HG02571 (cell line): Measurements from ENCODE around the gene ASXL2.

Experiments
- ATAC-seq: cut with Tn5 transposase; IDR thresholded peaks from one replicate; pipeline ENCODE4 v1.9.1; 2021; ENCODE audit warnings: mild to moderate bottlenecking, moderate library complexity; ENCODE audit not compliant: unreplicated experiment

Gene ASXL2

DNA sequence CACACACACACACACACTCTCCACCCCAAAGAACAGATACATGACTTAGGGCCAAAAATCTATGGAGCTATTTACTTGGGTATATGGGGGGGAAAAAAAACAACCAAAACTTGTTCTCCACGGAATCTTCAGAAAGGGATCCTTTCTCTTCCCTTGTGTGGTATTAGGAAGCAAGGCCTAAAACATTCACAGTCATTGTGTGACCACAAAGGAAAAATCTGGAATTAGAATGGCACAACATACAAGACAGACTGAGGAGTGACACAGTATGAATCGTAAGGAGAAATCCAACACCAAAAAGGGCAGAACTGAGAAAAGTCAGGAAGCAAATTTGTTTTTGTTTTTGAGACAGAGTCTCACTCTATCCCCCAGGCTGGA, 70.3 kb downstream of the ASXL2 start:
- no peak for ATAC-seq

DNA sequence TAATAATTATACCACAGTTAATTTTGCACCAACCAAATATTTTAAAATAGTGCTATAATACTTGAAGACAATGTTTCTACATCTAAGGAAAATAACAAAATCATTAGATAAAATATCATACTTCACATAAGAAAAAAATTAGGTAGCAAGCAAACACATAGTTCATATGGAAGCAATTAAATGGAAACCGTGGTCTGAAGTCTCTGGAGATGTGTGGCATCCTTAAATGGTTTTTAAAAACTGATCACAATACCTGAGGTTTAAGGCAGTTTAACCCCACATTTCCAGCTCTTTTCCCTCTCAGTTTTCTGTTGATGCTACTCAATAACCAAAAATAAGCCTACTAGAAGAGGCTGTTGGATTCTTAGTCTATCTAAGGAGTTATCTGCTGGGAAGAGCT, 71.3 kb downstream of the ASXL2 start:
- ATAC-seq: no peak

DNA sequence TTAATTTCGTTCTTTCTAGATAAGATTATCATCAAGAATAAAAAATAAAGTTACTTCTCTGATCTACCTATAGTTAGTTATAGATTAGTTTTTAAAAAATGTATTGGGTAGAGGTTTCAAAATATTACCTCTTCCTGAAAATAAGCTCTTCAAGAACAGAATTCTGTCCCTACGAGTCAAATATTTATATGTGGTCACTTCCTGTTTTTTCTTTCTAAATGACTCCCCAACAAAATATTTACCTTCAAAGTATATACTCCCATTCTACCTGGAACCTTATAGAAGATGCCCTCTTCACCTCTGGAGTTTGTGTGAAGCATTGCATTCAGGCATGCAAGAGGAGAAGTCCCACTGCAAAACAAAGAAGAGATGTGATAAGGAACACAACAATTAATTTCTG, 72.3 kb downstream of the ASXL2 start:
- no peak for ATAC-seq

DNA sequence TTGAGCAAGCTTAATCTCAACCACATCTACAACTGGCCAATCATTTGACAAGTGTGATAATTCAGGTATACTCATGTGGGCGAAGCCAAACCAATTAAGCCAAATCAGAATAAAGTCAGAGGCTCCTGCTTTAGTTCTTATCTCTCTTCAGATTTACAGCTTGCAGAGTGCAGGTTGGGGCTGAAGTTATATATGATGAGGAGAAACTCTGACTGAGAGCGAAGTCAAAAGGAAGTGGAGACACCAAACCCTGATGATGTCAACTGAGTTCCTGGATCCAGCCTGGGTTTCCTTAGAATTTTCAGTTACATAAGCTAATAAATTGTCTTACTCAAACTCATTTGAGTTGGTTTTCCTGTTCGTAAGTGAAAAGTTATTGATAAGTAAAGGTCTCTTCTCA, 73.9 kb downstream of the ASXL2 start:
- ATAC-seq: no peak

DNA sequence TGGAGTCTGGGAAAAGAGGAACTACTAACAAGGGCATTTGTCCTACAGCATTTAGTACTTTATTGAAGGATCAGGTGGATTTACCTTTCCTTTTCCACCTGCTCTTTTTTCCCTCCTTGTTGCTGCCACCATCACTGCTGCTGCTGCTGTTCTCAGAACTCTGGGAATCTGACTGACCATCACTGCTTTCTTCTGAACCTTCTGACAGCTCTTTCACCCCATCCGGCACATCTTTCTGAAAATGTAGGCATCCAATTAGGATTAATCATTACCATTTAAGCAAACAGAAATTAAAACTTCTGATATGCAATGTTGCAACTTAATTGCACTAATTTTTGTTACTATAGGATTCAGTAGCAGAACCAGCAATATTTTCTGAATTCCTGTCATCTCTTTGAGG, 79.0 kb downstream of the ASXL2 start:
- no peak for ATAC-seq

DNA sequence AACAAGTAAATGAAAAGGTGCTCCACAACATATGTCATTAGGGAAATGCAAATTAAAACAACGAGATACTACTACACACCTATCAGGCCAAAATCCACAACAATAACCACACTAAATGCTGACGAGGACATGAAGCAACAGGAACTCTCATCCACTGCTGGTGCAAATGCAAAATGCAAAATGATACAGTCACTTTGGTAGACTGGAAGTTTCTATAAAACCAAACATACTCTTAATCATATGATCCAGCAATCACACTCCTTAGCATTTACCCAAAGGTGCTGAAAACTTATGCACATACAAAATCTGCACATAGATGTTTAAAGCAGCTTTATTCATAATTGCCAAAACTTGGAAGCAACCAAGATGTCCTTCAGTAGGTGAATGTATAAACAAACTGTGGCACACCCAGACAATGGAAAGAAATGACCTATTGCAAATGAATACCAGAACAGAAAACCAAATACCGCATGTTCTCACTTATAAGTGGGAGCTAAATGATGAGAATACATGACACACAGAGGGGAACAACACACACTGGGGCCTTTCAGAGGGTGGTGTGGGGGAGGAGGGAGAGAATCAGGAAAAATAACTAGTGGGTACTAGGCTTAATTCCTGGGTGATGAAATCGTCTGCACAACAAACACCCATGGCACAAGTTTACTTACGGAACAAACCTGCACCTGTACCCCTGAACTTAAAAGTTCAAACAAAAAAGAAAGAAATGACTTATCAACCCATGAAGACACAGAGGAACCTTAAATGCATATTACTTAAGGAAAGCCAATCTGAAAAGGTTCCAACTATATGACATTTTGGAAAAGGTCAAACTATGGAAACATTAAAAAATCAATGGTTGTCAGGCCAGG, 80.4 kb downstream of the ASXL2 start:
- ATAC-seq: no peak

DNA sequence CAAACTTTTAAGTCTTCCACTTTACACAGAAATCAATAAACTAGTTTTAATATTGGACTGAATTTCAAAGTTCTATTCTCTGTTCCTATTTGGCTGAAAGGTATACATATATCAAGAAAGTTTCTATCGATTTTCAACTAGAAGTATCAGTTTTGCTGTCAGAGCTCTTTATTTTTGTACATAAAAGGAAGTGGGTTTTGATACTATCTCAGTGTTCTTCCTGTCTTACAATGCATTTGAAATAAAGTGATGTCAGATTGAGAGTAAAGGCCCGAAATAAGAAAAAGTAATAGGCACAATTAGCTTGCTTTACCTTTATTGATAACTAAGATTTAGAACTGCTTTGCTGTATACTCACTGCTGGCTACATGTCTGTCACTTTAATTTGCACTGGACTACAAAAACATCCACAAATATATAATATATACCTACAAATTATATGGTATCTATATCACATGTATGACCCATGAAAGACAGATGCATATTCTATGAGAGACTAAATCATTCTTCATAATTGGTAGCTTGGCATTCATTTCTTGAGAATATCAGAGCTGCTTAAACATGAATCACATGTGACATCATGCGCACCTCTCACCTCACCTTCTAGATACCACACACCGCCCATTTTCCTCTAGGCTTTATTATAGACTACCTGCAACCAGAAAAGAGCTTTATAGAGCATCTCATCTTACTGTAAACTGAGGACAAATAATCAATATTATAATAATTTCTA, 83.6 kb downstream of the ASXL2 start:
- ATAC-seq: no peak

DNA sequence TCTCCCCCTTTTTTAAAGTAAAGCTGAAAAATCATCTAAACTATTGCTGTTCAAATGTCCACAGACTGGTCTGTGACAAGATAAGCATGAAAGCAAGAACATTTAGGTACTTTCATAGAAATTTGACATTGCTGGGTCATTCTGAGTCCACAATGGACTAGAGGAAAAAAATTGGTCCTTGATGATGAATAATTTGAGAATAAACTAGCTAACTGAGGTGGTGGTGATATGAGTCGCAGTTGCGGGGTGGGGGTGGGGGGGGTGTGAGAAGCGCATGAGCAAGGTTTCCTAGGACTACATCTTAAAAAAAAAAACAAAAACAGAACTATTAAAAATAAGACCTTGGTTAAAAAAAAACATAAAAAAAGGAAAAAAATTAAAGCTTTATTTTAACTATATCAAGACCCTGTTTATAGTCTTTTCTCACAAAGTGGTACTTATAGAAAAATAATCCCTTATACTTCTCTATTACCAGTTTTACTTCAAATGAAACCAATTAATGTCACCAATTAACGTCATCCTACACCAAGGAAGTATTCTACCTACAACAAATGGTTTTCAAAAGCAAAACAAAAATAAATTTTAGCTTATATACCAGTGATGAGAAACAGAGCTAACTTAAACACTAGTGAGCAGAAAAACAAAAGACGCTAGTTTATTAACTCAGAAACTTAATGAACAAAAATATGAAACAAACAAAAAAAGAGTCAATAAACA, 88.1 kb downstream of the ASXL2 start:
- ATAC-seq: no peak

DNA sequence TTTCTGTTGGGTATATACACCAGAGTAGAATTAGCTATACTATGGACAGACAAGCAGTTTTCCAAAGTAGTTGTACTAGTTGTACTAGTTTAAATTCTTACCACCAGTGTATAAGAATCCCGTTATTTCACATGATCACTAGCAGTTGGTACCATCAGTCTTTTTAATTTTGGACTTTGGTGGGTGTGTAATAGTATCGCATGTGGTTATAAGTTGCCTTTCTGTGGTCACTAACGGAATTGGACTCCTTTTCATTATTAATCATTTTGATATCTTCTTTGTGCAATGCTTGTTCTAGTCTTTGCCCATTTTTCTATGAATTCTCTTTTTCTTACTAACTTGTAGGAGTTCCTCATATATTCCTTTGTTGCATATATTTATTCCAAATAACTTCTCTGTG, 89.8 kb downstream of the ASXL2 start:
- ATAC-seq: no peak

DNA sequence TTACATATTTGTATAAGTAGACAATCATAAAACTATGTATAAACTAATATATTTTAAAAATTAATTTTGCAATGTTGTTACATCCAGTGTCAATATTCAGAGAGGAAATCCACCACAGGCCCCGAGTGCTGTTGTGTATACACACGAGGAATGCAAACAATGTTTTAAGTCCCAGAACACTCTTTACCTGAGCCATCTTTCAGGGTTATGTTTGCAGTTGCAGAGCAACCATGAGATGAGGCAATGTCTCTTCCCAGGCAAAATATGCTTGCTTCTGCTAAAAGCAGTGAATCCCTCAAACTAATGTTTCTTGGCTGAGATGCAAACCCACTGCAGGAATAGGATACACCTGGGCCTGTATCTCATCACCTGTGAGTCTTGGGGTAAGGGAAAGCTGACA, 91.3 kb downstream of the ASXL2 start:
- ATAC-seq: no peak

DNA sequence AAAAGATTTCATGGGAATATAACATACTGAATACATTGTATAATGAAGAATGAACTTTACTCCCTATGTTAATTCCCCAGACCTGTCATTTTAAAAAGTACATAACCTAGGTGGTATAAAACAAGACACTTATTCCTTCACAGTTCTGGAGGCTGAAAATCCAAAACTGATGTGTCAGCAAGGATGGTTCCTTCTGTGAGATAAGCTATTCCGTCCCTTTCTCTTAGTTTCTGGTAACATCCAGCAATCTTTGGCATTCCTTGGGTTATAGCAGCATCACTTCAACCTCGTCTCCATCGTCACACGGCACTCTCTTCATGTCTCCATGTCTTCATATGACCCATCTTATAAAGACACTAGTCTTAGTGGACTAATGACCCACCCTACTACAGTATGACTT, 93.9 kb downstream of the ASXL2 start:
- ATAC-seq: no peak

DNA sequence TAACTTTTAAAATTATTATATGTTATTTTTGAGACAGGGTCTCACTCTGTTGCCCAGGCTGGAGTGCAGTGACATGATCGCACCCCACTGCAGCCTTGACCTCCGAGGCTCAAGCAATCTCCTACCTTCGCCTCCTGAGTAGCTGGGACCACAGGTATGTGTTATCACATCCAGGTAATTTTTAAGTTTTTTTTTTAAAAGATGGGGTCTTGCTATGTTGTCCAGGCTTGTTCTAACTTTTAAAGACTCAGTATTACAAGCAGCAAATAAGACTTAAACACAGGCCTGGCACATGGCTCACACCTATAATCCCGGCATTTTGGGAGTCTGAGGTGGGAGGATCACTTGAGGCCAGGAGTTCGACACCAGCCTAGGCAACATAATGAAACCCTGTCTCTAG, 101.2 kb downstream of the ASXL2 start:
- no peak for ATAC-seq

DNA sequence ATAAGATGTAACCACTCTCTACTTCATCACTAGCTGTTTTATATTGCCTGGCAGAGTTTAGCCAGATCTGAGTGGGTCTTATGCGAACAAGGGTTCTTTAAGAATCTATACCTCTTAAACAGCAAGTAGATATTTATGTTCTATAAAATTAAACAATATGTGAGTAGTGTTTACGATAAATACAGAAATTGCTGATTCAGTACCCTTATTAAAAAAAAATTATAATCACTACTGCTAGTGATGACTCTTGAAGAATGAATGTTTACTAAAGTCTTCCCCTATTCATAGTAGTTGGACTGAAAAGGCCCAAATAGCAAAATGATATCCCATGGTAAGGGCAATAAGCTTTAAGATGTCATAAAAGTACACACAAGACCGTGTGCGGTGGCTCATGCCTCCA, 106.2 kb downstream of the ASXL2 start:
- ATAC-seq: no peak

DNA sequence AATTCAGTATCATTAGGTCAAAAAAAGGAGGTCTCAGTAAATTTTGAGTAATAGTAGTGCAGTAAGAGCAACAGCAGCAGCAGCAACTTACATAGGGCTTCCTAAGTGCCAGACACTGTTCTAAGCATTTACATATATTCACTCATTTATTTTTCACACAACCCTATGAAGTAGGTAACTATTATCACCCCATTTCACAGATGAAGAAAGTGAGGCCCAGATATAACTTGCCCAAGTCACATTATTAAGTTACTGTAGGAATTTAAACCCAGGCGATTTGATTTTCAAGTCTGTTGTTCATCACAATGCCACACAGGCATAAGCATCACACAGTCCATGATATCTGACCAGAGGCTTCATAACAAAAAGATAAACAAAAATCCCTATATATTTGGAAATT, 114.7 kb downstream of the ASXL2 start:
- no peak for ATAC-seq

DNA sequence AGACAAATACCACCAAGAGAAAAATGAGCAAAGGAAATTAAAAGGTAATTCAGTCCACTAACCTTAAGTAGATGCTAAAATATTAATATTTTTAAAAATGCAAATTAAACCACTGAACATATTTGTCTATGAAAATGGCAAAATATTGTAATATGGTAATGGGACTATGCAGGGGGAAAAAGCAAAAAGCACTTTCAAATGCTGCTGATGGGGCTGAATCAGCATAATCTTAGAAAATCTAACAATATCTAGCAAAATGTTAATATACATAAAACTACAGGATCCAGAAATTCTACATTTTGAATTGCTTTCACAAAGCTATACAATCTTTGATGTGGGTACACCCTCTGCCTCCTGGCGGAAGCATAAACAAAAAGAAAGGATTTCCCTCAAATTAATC, 118.0 kb downstream of the ASXL2 start:
- no peak for ATAC-seq

DNA sequence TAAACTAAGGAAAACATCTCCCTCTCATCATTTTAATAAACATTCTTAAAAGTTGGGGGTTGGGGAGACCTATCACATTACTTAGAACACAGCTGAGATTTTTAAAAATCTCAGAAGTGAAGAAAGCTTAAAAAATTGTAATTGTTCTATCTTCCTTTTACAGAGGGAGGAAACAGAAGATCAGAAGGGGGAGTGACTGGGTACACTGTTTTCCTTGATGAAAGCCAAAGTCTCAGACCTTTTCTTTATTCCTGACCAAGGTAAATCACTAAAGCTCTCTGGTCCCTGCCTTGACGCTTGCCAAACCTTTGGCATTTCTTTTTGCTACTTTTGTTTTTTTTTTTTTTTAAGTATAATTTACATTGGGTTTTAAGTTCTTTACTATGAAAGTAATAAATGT, 119.9 kb downstream of the ASXL2 start:
- no peak for ATAC-seq

DNA sequence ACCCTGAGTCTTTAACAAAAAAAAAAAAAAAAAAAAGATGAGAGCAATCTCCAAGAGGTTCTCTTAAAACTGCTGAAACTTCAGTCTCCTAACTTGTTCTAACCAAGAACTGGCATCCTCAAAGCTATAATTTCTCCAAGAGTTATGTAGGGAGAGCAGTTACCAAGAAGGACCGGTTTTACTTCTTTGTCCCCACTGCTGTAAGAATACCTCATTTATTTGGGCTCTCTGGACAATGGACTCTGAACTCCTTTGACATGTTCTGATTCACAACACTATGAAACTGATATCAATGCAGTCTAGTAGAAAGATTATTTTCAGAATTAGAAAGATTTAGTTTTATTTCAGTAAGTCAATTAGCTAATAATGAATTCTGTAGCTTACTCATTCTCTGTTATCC, 120.4 kb downstream of the ASXL2 start:
- no peak for ATAC-seq

DNA sequence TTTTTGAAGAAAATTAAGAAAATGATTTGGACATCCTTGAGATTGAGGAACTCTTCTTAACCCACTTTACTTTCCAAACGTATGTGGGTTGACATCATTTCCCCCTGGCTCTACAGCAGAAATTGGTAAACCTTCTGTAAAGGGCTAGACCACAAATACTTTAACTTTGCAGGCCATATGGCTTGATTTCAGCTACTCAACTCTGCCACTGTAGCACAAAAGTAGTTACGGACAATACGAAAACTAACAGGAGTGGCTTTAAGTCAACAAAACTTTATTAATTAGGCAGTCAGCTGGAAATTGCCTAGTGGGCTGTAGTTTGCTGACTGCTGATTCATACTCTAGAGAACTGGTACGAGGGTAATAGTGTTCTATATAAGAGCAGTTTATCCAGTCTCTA, 121.8 kb downstream of the ASXL2 start:
- ATAC-seq: no peak

DNA sequence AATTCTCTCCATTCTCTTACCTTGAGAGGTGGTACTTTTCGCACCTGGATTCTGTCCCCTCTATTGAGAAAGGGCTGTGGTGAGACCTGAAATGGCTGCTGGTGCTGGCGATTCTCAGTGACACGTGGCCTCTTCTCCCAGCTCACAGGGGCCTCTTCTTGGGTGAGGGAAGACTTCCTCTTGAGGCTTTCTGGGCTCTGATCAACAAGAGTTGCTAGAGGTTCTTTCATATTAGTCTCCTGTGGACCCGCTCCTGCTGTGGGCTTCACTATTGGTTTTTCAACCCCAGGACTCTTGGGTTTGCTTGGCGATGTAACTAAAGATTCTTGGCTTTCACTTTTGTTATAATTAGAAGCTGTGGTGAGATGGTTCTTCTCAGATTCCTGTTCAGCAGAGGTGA, 128.6 kb downstream of the ASXL2 start:
- ATAC-seq: no peak

DNA sequence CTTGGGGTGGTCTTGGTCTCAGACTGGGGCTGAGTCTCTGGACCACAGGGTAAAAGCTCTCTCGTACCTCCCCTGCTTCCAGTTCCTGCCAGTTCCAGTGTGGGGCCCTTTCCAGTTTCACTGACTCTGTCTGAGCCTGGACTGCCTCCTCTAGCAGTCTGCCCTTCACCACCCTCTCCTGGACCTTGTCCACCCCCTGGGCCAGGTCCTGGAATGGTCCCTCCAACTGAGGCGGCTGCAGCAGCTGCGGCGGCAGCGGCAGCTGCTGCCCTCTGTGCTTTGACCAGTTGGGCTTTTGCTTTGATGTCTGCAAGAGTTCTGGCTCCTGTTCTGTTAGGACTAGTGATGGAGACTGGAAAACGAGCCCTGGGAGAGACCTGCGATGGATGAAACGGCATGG, 134.2 kb downstream of the ASXL2 start:
- ATAC-seq: no peak

DNA sequence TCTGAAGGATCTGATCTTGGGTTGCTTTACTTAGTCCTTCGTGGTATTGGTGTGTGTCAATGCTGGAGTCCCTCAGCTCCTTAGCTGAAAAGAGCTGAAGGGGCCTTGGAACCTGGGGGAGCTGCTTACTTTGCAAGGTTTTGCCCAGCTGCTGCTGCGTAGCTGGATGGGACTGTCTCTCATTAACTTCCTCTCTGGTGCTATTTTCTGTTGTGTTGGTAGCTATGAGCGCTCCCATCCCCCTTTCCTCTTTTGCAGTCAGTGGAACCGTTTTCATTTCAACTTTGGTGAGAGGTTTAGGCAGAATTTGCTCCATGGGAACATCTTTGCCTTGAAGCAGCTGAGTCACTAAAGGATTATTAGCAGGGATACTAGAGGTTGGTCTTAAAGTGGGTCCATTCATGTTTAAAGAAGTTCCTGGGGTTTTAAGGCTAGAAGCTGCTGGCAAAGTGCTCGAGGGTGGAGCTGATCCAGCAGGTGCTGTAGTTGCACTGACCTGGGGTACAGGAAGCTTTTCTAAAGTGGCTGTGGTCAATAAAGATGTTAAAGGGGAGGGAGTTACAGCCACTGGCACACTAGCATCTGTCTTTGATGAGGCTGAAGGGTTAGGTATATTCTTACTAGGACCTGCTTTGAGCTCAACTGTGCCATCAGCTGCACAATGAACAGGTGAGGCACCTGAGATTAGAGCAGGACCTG, 135.0 kb downstream of the ASXL2 start:
- ATAC-seq: no peak
